Measurements from ENCODE around the gene MAT2A. TPM values are rescaled to one million over a fixed set of nuclear protein-coding genes. Genes with fewer than 3 reads are reported as not detected.

MAT2A gene
- total and polyA plus RNA-seq, 9 of the 15 experiments (the other 6 are each of a cell fraction or from before 2014, with no cell fraction given): 130 to 1,027 (median 240) TPM

- TF ChIP-seq ZFP1 (CRISPR knock-in tag; IDR thresholded peaks at IDR 0.05) (no peak), RB1 (IDR thresholded peaks at IDR 0.05; ENCODE audit: low read depth) (peak; percentile 16; the same call in 1 of the 2 replicates), HNRNPL (IDR thresholded peaks at IDR 0.05; ENCODE audit: low read depth, low read length) (peak; percentile 85), ZNF668 (CRISPR knock-in tag; IDR thresholded peaks at IDR 0.05) (0 out of 2 replicates have a peak, but pooled peaks have one; percentile 12), TEAD1 (CRISPR knock-in tag; IDR thresholded peaks at IDR 0.05) (0 out of 4 replicates have a peak, but pooled peaks have one; percentile 26 to 42), HCFC1 (IDR thresholded peaks at IDR 0.05; ENCODE audit: low read depth, low read length) (peak; percentile 2; the same call in 1 of the 2 replicates), BRF2 (IDR thresholded peaks at IDR 0.05; ENCODE audit: borderline replicate concordance, insufficient read depth, insufficient read length) (no peak), PURB (CRISPR knock-in tag; IDR thresholded peaks at IDR 0.05; ENCODE audit: low read depth) (no peak), ZNF184 (CRISPR knock-in tag; IDR thresholded peaks at IDR 0.05) (no peak), MAZ (CRISPR knock-in tag; conservative IDR thresholded peaks at IDR 0.05 in 1 of 2, IDR thresholded peaks at IDR 0.05 in 1 of 2) (peak; percentile 51 to 82; a peak in 3 of 4 replicates), HNRNPK (IDR thresholded peaks at IDR 0.05; ENCODE audit: low read depth, low read length, poor library complexity, severe bottlenecking) (peak; percentile 97), SMARCA4 (IDR thresholded peaks at IDR 0.05) (no peak), ZNF551 (CRISPR knock-in tag; IDR thresholded peaks at IDR 0.05) (no peak), SMAD2 (IDR thresholded peaks at IDR 0.05; ENCODE audit: low read depth, low read length) (no peak), NUFIP1 (IDR thresholded peaks at IDR 0.05; ENCODE audit: partially characterized antibody) (no peak), JUN (IDR thresholded peaks at IDR 0.05; ENCODE audit: borderline replicate concordance, low read depth, low read length) (peak; percentile 35; the same call in 1 of the 2 replicates), JUN (CRISPR knock-in tag; IDR thresholded peaks at IDR 0.05; ENCODE audit: borderline replicate concordance) (no peak; the same call in 1 of the 2 replicates), MEF2D (tag; conservative IDR thresholded peaks at IDR 0.05; ENCODE audit: low read depth) (no peak), DNMT1 (IDR thresholded peaks at IDR 0.05) (no peak), MEF2A (IDR thresholded peaks at IDR 0.05; ENCODE audit: control insufficient read depth, low read depth, low read length) (peak; percentile 55; the same call in 1 of the 2 replicates), KAT7 (CRISPR knock-in tag; IDR thresholded peaks at IDR 0.05; ENCODE audit: borderline replicate concordance) (peak; percentile 81), HMGXB4 (CRISPR knock-in tag; IDR thresholded peaks at IDR 0.05) (peak; percentile 86; the same call in 1 of the 2 replicates)
- TF ChIP-seq, protein P1, sequence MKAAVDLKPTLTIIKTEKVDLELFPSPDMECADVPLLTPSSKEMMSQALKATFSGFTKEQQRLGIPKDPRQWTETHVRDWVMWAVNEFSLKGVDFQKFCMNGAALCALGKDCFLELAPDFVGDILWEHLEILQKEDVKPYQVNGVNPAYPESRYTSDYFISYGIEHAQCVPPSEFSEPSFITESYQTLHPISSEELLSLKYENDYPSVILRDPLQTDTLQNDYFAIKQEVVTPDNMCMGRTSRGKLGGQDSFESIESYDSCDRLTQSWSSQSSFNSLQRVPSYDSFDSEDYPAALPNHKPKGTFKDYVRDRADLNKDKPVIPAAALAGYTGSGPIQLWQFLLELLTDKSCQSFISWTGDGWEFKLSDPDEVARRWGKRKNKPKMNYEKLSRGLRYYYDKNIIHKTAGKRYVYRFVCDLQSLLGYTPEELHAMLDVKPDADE (conservative IDR thresholded peaks at IDR 0.05; ENCODE audit: control insufficient read depth, low read depth, low read length): peak; percentile 46; the same call in 1 of the 2 replicates
- TF ChIP-seq, protein P2, sequence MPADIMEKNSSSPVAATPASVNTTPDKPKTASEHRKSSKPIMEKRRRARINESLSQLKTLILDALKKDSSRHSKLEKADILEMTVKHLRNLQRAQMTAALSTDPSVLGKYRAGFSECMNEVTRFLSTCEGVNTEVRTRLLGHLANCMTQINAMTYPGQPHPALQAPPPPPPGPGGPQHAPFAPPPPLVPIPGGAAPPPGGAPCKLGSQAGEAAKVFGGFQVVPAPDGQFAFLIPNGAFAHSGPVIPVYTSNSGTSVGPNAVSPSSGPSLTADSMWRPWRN (IDR thresholded peaks at IDR 0.05; ENCODE audit: low read depth): no peak
Measured at GRCh38 chr2:85539361-85540132, 579 bp downstream of the MAT2A start (continued).

Data from K562 (cell line).